ENCODE data around the gene ADGRD1. TPM values are rescaled to one million over a fixed set of nuclear protein-coding genes. Genes with fewer than 3 reads are reported as not detected.

Gene ADGRD1
- total RNA-seq, 1 donor from 2014 or later: 0.98 TPM

- H3K27ac Mint-ChIP-seq (ENCODE audit: unreplicated experiment): no peak overlapping the region
- no peak for TF ChIP-seq CTCF (conservative IDR thresholded peaks at IDR 0.05)
- H3K36me3 Mint-ChIP-seq (ENCODE audit: low read depth): no peaks in the 10 kb centered on the region
- H3K4me1 Mint-ChIP-seq: peaks cover 45% of the 10 kb centered on the region
- H3K27me3 Mint-ChIP-seq (ENCODE audit: low read depth): no peaks in the 10 kb centered on the region
- no peak overlapping the region for H3K4me3 Mint-ChIP-seq
- no peak for DNase-seq (ENCODE audit: low read depth, low spot score)
- no peaks in the 10 kb centered on the region for H3K9me3 Mint-ChIP-seq
These were observed 179.6 kb downstream of the ADGRD1 start for GRCh38 chr12:131133015-131133905.

GRCh38 chr12:131133994-131134393, 180.3 kb downstream of the ADGRD1 start:
- Mint-ChIP-seq H3K4me1 (peaks cover 50% of the 10 kb centered on the region), H3K4me3 (no peak overlapping the region), H3K9me3 (no peaks in the 10 kb centered on the region), H3K27me3 (ENCODE audit: low read depth) (no peaks in the 10 kb centered on the region), H3K27ac (ENCODE audit: unreplicated experiment) (peak overlapping the region; percentile 36), H3K36me3 (ENCODE audit: low read depth) (no peaks in the 10 kb centered on the region)
- no peak for TF ChIP-seq CTCF (conservative IDR thresholded peaks at IDR 0.05)
- no peak for DNase-seq (ENCODE audit: low read depth, low spot score)

DNA sequence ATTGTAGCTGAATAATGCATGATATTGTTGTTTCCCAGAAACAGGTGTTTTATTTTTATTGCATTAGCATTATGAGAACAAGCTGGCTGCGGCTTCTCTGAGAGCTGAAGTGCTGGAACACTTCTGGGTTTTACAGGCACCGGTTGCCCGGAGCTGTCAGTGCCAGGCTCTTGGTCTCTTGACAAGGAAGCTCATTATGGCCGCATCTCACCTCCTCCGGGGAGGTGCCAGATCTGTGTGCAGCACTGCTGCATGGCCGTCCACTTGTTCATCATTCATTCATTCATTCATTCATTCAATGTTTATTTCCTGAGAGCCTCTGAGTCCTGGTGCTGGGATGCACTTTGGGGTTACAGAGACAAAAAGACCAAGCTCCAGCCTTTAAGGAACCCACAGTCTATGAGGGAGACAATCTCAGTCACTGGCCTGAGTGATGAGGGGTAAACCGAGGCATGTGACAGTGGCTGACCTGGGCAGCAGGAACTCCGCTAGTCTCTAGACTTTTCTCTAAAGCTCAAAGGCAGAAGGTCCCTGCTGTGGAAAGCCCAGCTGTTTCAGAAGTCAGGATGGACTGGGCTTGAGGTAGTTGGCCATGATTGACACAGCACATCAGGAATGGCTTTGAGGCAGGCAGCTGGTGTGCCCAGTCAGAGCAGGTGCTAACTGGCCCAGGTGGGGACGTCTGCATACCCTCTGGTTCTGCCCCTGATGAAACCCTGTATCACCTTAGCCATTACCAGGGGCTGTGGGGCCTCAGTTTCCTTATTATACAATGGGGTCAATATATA, 181.0 kb downstream of the ADGRD1 start:
- no peak overlapping the region for H3K4me3 Mint-ChIP-seq
- no peaks in the 10 kb centered on the region for H3K27me3 Mint-ChIP-seq (ENCODE audit: low read depth)
- peak overlapping the region; percentile 36 for H3K27ac Mint-ChIP-seq (ENCODE audit: unreplicated experiment)
- no peak for DNase-seq (ENCODE audit: low read depth, low spot score)
- peaks cover 45% of the 10 kb centered on the region for H3K4me1 Mint-ChIP-seq
- H3K9me3 Mint-ChIP-seq: no peaks in the 10 kb centered on the region
- no peak for TF ChIP-seq CTCF (conservative IDR thresholded peaks at IDR 0.05)
- no peaks in the 10 kb centered on the region for H3K36me3 Mint-ChIP-seq (ENCODE audit: low read depth)

DNA sequence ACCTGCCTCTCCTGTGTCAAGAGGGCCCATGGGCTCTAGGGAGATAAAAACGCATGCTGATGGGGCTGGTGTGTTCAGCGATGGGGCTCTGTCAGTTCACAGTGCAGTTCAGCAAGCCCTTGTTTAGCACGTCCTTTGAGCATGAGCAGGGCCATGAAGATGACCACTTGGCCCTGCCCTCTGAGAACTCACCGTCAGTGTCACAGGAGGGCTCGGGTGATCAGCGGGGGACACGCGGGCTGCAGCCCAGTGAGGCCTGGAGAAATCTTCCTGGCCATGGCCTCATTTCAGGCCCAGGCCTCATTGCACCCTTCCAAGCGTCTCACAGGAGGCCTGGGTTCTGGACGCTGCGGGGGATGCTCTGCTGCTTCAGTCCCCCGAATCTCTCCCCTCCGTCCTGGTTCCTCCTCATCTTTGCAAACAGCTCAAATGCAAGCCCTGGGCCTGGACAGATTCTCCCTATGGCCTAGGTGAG, 181.6 kb downstream of the ADGRD1 start:
- Mint-ChIP-seq H3K4me1 (peaks cover 39% of the 10 kb centered on the region), H3K27me3 (ENCODE audit: low read depth) (no peaks in the 10 kb centered on the region), H3K4me3 (no peak overlapping the region), H3K9me3 (no peaks in the 10 kb centered on the region), H3K36me3 (ENCODE audit: low read depth) (no peaks in the 10 kb centered on the region), H3K27ac (ENCODE audit: unreplicated experiment) (no peak overlapping the region)
- no peak for TF ChIP-seq CTCF (conservative IDR thresholded peaks at IDR 0.05)
- no peak for DNase-seq (ENCODE audit: low read depth, low spot score)

- Mint-ChIP-seq H3K27me3 (ENCODE audit: low read depth) (no peaks in the 10 kb centered on the region), H3K27ac (ENCODE audit: unreplicated experiment) (no peak overlapping the region), H3K36me3 (ENCODE audit: low read depth) (no peaks in the 10 kb centered on the region), H3K9me3 (no peaks in the 10 kb centered on the region), H3K4me1 (peaks cover 43% of the 10 kb centered on the region), H3K4me3 (no peak overlapping the region)
- no peak for DNase-seq (ENCODE audit: low read depth, low spot score)
- no peak for TF ChIP-seq CTCF (conservative IDR thresholded peaks at IDR 0.05)
These were observed 182.3 kb downstream of the ADGRD1 start for GRCh38 chr12:131135786-131136538.
